Testis (tissue), 2 donors: ENCODE measurements around the gene KLF5.

Source experiments
- CTCF ChIP-seq, 3 experiments: fragments of 450-650 bp in 2 of 3; fragments of 200-600 bp in 1 of 3; sonication (generic) in 1 of 3; IDR thresholded peaks; one replicate each; pipeline ENCODE4 v1.5.1; 2016 to 2019; ENCODE audit warnings: antibody characterized with exemption in 3 of 3, mild to moderate bottlenecking in 2 of 3, moderate library complexity in 1 of 3
- POLR2A ChIP-seq: fragments of 450-650 bp; IDR thresholded peaks from one replicate; pipeline ENCODE4 v1.6.1; 2017; ENCODE audit warnings: antibody characterized with exemption, mild to moderate bottlenecking, moderate library complexity

DNA sequence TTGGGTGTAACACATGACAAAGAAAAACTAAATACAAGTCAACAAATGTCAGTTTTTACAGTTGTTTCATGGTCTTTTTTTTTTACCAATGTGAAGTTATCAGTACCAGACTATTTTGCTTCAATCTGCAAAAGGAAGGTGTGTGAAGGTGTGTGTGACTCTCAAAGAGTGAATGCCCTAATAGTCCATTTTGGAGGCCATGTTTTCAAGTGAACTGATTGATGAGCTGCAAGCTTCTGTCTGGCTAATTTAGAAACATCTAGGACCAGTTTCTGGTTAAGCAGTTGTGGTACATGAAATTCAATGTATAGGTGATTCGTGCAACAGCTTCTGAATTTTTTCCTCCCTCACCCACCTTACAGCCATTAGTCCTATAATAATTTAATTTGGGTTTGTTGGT is 16.1 kb downstream of the KLF5 start:
- TF ChIP-seq CTCF (IDR thresholded peaks at IDR 0.05) (no peak), POLR2A (no peak)
